HG03095 (cell line): ENCODE results near the gene STRIT1.
"Not testable (repeated sequence)": the region's sequence is repeated elsewhere in the genome, so short reads cannot be mapped to it uniquely, and the experiment has no call there.

Experiments
- ATAC-seq: cut with Tn5 transposase; IDR thresholded peaks from one replicate; pipeline ENCODE4 v1.9.1; 2021; ENCODE audit warnings: moderate library complexity; ENCODE audit not compliant: unreplicated experiment

The STRIT1 gene

GRCh38 chr3:155313916-155314315 lies 20.4 kb upstream of the STRIT1 start:
- ATAC-seq = no peak

- no peak for ATAC-seq
Observed at GRCh38 chr3:155313300-155313699, 19.8 kb upstream of the STRIT1 start.

GRCh38 chr3:155312781-155313180 lies 19.3 kb upstream of the STRIT1 start:
- ATAC-seq = no peak

- ATAC-seq = no peak
Observed at GRCh38 chr3:155309581-155309980, 16.1 kb upstream of the STRIT1 start.

- ATAC-seq = no peak
Observed at GRCh38 chr3:155308831-155309230, 15.3 kb upstream of the STRIT1 start.

- ATAC-seq = no peak
Observed at GRCh38 chr3:155307183-155307582, 13.7 kb upstream of the STRIT1 start.

GRCh38 chr3:155304394-155304793 lies 10.9 kb upstream of the STRIT1 start:
- ATAC-seq = no peak

- ATAC-seq = no peak
Observed at GRCh38 chr3:155303540-155304097, 10.1 kb upstream of the STRIT1 start.

- ATAC-seq = no peak
Observed at GRCh38 chr3:155302891-155303290, 9.4 kb upstream of the STRIT1 start.

GRCh38 chr3:155302481-155302880 lies 9.0 kb upstream of the STRIT1 start:
- no peak for ATAC-seq

- ATAC-seq = no peak
Observed at GRCh38 chr3:155297100-155297499, 3.6 kb upstream of the STRIT1 start.

- no peak for ATAC-seq
Observed at GRCh38 chr3:155296413-155296812, 2.9 kb upstream of the STRIT1 start.

- no peak for ATAC-seq
Observed at GRCh38 chr3:155292693-155293092, 790 bp downstream of the STRIT1 start.

GRCh38 chr3:155292133-155292532 lies 1.4 kb downstream of the STRIT1 start:
- no peak for ATAC-seq

GRCh38 chr3:155286736-155287135 lies 6.7 kb downstream of the STRIT1 start:
- ATAC-seq = no peak

- ATAC-seq = no peak
Observed at GRCh38 chr3:155285936-155286335, 7.5 kb downstream of the STRIT1 start.

GRCh38 chr3:155283092-155284056 lies 10.1 kb downstream of the STRIT1 start:
- ATAC-seq = no peak

- no peak for ATAC-seq
Observed at GRCh38 chr3:155282385-155283091, 10.9 kb downstream of the STRIT1 start.

- ATAC-seq = no peak
Observed at GRCh38 chr3:155281912-155282311, 11.6 kb downstream of the STRIT1 start.

GRCh38 chr3:155276089-155276488 lies 17.4 kb downstream of the STRIT1 start:
- not testable (repeated sequence) for ATAC-seq

- ATAC-seq = not testable (repeated sequence)
Observed at GRCh38 chr3:155275159-155275754, 18.2 kb downstream of the STRIT1 start.
